ENCODE measurements around the gene HIF3A. TPM values are rescaled to one million over a fixed set of nuclear protein-coding genes. Genes with fewer than 3 reads are reported as not detected.

The HIF3A gene
- total and polyA plus RNA-seq, 12 donors, result 2.7 to 69.0 (median 24.0) TPM

- Histone ChIP-seq H3K27ac (no peak overlapping the region), H3K4me3 (no peak overlapping the region), H3K36me3 (replicated peaks in 1 of 2) (no peaks in the 10 kb centered on the region), H3K27me3 (no peaks in the 10 kb centered on the region), H3K4me1 (replicated peaks in 1 of 2) (no peaks in the 10 kb centered on the region), H3K9me3 (replicated peaks in 1 of 3) (no peaks in the 10 kb centered on the region)
- intact Hi-C loops (cut with DNase I), result no loop called here
- DNase-seq, result no peak
- 76 to 83% (median 79%) methylated on average over 7 of the region's 7 CpGs for WGBS, 4 donors
- TF ChIP-seq CTCF (IDR thresholded peaks at IDR 0.05) (no peak), POLR2A (IDR thresholded peaks at IDR 0.05) (no peak)
These were observed 17.7 kb upstream of the HIF3A start for GRCh38 chr19:46279177-46279576.

- 63 to 85% (median 73%) methylated on average over 2 to 4 of the region's 4 CpGs for WGBS, 4 donors
- DNase-seq, result peak in 1 of 7 donors; percentile 65
- Histone ChIP-seq H3K27me3 (no peaks in the 10 kb centered on the region), H3K36me3 (replicated peaks in 1 of 2) (no peaks in the 10 kb centered on the region), H3K9me3 (replicated peaks in 1 of 3) (no peaks in the 10 kb centered on the region), H3K4me1 (replicated peaks in 1 of 2) (peaks cover 0 to under 1% of the 10 kb centered on the region in 2 donors), H3K27ac (peak overlapping the region in 1 of 5 donors; percentile 48), H3K4me3 (no peak overlapping the region)
- TF ChIP-seq CTCF (IDR thresholded peaks at IDR 0.05) (no peak), POLR2A (IDR thresholded peaks at IDR 0.05) (no peak)
- intact Hi-C loops (cut with DNase I), result loop anchor here (10.0 kb wide), 4 partner anchors 91 to 231 kb away; no protein-coding TSS in a partner anchor
These were observed 13.1 kb upstream of the HIF3A start for GRCh38 chr19:46283771-46284170.

- Histone ChIP-seq H3K36me3 (replicated peaks in 1 of 2) (no peaks in the 10 kb centered on the region), H3K27me3 (no peaks in the 10 kb centered on the region), H3K4me3 (no peak overlapping the region), H3K9me3 (replicated peaks in 1 of 3) (peaks cover 0 to 2% (median 0%) of the 10 kb centered on the region in 3 donors), H3K27ac (no peak overlapping the region), H3K4me1 (replicated peaks in 1 of 2) (peaks cover 2 to 9% of the 10 kb centered on the region in 2 donors)
- intact Hi-C loops (cut with DNase I), result loop anchor here (10.0 kb wide), 4 partner anchors 90 to 230 kb away; no protein-coding TSS in a partner anchor
- WGBS, 4 donors, result 67 to 86% (median 80%) methylated on average over 7 to 9 of the region's 9 CpGs
- TF ChIP-seq CTCF (IDR thresholded peaks at IDR 0.05), result no peak
- TF ChIP-seq POLR2A (IDR thresholded peaks at IDR 0.05), result no peak
- DNase-seq, result no peak
These were observed 12.2 kb upstream of the HIF3A start for GRCh38 chr19:46284635-46285034.

GRCh38 chr19:46287585-46287984 is 9.3 kb upstream of the HIF3A start:
- Histone ChIP-seq H3K4me1 (replicated peaks in 1 of 2) (peaks cover 4 to 11% of the 10 kb centered on the region in 2 donors), H3K4me3 (no peak overlapping the region), H3K36me3 (replicated peaks in 1 of 2) (no peaks in the 10 kb centered on the region), H3K27me3 (no peaks in the 10 kb centered on the region), H3K9me3 (replicated peaks in 1 of 3) (peaks cover 0 to 10% (median 0%) of the 10 kb centered on the region in 3 donors), H3K27ac (no peak overlapping the region)
- intact Hi-C loops (cut with DNase I), result loop anchor here (10.0 kb wide), 4 partner anchors 87 to 227 kb away; no protein-coding TSS in a partner anchor
- WGBS, 4 donors, result 68 to 76% (median 75%) methylated on average over 7 of the region's 7 CpGs
- TF ChIP-seq POLR2A (IDR thresholded peaks at IDR 0.05) (no peak), CTCF (IDR thresholded peaks at IDR 0.05) (no peak)
- DNase-seq, result no peak
